ENCODE measurements around the gene CARS1.

The CARS1 gene

GRCh38 chr11:3093281-3094191, 36.3 kb upstream of the CARS1 start:
- no peak overlapping the region for H3K4me3 ChIP-seq (ENCODE audit: low read length)
- H3K27me3 ChIP-seq (ENCODE audit: insufficient read depth, low read length), result no peaks in the 10 kb centered on the region
- peaks cover 11% of the 10 kb centered on the region for H3K4me1 ChIP-seq (ENCODE audit: insufficient read depth, low read length)
- H3K9me3 ChIP-seq (ENCODE audit: low read length), result no peaks in the 10 kb centered on the region
- no peak overlapping the region for H2AFZ ChIP-seq (ENCODE audit: low read depth, low read length)
- no peaks in the 10 kb centered on the region for H3K36me3 ChIP-seq (ENCODE audit: insufficient read depth, low read length)

GRCh38 chr11:3092603-3093141, 35.4 kb upstream of the CARS1 start:
- no peaks in the 10 kb centered on the region for H3K27me3 ChIP-seq (ENCODE audit: insufficient read depth, low read length)
- H2AFZ ChIP-seq (ENCODE audit: low read depth, low read length), result no peak overlapping the region
- H3K4me3 ChIP-seq (ENCODE audit: low read length), result no peak overlapping the region
- H3K4me1 ChIP-seq (ENCODE audit: insufficient read depth, low read length), result peaks cover 11% of the 10 kb centered on the region
- H3K36me3 ChIP-seq (ENCODE audit: insufficient read depth, low read length), result no peaks in the 10 kb centered on the region
- H3K9me3 ChIP-seq (ENCODE audit: low read length), result no peaks in the 10 kb centered on the region

GRCh38 chr11:3091846-3092602, 34.8 kb upstream of the CARS1 start:
- Histone ChIP-seq H2AFZ (ENCODE audit: low read depth, low read length) (no peak overlapping the region), H3K4me3 (ENCODE audit: low read length) (no peak overlapping the region), H3K4me1 (ENCODE audit: insufficient read depth, low read length) (peaks cover 11% of the 10 kb centered on the region), H3K9me3 (ENCODE audit: low read length) (no peaks in the 10 kb centered on the region), H3K36me3 (ENCODE audit: insufficient read depth, low read length) (no peaks in the 10 kb centered on the region), H3K27me3 (ENCODE audit: insufficient read depth, low read length) (no peaks in the 10 kb centered on the region)

DNA sequence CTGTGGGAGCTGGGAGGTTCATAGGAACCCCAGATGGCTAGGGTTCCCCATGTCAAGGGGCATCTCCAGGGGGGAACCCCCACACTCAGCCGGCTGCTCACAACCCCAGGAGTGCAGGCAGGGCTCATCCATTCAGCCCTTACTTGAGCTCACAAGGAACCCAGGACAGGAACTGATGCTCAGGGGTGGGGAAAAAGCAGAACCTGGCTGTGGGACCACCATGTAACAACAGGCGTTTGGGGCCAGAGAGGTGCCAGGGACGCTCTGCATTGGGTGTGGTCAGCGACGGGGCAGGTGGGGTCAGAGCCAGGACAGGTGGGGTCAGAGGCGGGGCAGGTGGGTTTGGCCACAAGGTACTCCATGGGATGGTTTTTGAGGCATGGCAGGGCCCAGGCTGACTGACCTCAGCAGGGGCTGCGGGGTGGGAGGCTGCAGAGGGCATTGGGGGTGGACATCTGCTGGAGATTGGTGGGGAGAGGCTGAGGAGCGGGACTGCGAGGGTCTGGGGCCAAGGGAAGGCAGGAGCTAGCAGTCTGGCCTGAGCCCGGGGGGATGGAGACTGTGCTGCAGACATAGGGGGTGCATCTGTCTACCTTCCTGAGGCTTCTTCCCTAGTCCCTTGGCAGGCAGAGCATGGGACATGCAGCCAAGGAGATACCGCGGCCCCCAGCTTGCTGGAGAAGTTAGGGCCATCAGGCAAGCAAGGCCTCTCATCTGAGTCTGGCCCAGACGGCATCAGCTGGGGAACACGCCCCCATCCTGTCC, 34.0 kb upstream of the CARS1 start:
- no peak overlapping the region for H3K4me3 ChIP-seq (ENCODE audit: low read length)
- no peak overlapping the region for H2AFZ ChIP-seq (ENCODE audit: low read depth, low read length)
- H3K4me1 ChIP-seq (ENCODE audit: insufficient read depth, low read length), result peaks cover 11% of the 10 kb centered on the region

GRCh38 chr11:3090096-3090901, 33.1 kb upstream of the CARS1 start:
- Histone ChIP-seq H3K9me3 (ENCODE audit: low read length) (no peaks in the 10 kb centered on the region), H3K36me3 (ENCODE audit: insufficient read depth, low read length) (no peaks in the 10 kb centered on the region), H2AFZ (ENCODE audit: low read depth, low read length) (no peak overlapping the region), H3K4me1 (ENCODE audit: insufficient read depth, low read length) (peaks cover 2% of the 10 kb centered on the region), H3K4me3 (ENCODE audit: low read length) (no peak overlapping the region), H3K27me3 (ENCODE audit: insufficient read depth, low read length) (no peaks in the 10 kb centered on the region)

More for the DNA sequence above, 34.0 kb upstream of the CARS1 start:
- H3K9me3 ChIP-seq (ENCODE audit: low read length), result no peaks in the 10 kb centered on the region
- H3K36me3 ChIP-seq (ENCODE audit: insufficient read depth, low read length), result no peaks in the 10 kb centered on the region
- no peaks in the 10 kb centered on the region for H3K27me3 ChIP-seq (ENCODE audit: insufficient read depth, low read length)

DNA sequence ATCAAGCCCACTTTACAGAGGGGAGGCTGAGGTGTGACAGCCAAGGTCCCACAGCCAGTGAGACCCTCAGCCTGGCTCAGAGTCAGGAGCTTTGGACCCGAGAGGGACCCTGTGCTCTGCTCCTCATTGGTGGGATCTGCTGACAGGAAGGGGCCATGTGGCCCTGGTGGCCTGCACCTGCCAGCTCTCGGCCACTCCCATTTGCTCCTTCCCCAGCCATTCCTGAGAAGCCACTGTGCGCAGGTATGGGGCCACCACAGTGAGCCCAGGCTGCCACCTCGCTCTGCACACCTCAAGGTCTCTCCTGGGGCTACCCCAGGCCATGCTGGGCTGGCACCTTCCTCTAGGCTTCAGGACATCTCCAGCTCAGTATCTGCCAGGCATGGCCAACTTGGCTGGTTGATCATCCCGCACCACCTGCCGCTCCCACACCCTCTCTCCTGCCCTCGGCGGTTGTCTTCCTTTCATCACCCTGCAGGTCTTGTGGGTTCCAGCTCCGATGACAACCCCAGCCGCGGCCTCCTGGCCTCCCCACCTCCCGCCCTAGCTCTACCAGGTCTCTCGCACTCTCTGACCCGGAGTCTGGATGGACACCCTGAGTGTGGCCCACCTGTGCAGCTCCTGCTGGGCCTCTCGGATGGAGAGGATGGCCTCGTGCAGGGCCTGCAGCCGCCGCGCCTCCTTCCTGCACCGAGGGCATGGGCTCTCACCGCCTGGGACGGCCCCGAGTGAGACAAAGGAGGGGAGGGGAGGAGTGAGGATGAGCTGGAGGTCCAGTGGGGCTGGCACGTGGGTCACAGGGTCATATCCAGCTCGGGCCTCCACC, 32.2 kb upstream of the CARS1 start:
- H2AFZ ChIP-seq (ENCODE audit: low read depth, low read length), result no peak overlapping the region
- no peak overlapping the region for H3K4me3 ChIP-seq (ENCODE audit: low read length)
- H3K36me3 ChIP-seq (ENCODE audit: insufficient read depth, low read length), result no peaks in the 10 kb centered on the region
- H3K27me3 ChIP-seq (ENCODE audit: insufficient read depth, low read length), result no peaks in the 10 kb centered on the region
- H3K9me3 ChIP-seq (ENCODE audit: low read length), result no peaks in the 10 kb centered on the region
- no peaks in the 10 kb centered on the region for H3K4me1 ChIP-seq (ENCODE audit: insufficient read depth, low read length)

DNA sequence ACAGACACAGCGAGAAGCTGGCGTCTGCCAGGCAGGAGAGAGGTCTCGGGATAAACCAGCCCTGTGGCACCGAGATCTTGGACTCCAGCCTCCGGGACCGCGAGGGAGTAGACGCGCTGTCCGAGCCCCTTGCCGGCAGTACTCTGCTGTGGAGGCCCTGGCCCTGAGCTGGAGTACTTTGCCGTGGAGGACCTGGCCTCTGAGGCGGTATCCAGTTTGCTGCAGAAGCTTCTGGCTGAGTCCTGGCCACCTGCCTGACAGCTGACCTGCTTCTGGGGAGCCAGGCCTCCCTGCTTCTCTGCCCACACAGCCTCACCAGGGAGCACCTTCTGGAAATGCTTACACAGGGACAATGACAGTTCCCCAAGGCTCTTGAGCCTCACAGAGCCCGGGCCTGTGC, 31.6 kb upstream of the CARS1 start:
- H3K27me3 ChIP-seq (ENCODE audit: insufficient read depth, low read length), result no peaks in the 10 kb centered on the region
- H3K4me3 ChIP-seq (ENCODE audit: low read length), result no peak overlapping the region
- no peaks in the 10 kb centered on the region for H3K9me3 ChIP-seq (ENCODE audit: low read length)
- no peaks in the 10 kb centered on the region for H3K36me3 ChIP-seq (ENCODE audit: insufficient read depth, low read length)
- H3K4me1 ChIP-seq (ENCODE audit: insufficient read depth, low read length), result no peaks in the 10 kb centered on the region
- H2AFZ ChIP-seq (ENCODE audit: low read depth, low read length), result no peak overlapping the region

GRCh38 chr11:3087821-3088800, 30.9 kb upstream of the CARS1 start:
- Histone ChIP-seq H3K27me3 (ENCODE audit: insufficient read depth, low read length) (no peaks in the 10 kb centered on the region), H2AFZ (ENCODE audit: low read depth, low read length) (no peak overlapping the region), H3K9me3 (ENCODE audit: low read length) (no peaks in the 10 kb centered on the region), H3K4me3 (ENCODE audit: low read length) (no peak overlapping the region), H3K36me3 (ENCODE audit: insufficient read depth, low read length) (no peaks in the 10 kb centered on the region), H3K4me1 (ENCODE audit: insufficient read depth, low read length) (no peaks in the 10 kb centered on the region)

GRCh38 chr11:3087373-3087772, 30.1 kb upstream of the CARS1 start:
- Histone ChIP-seq H3K4me3 (ENCODE audit: low read length) (no peak overlapping the region), H3K27me3 (ENCODE audit: insufficient read depth, low read length) (no peaks in the 10 kb centered on the region), H3K36me3 (ENCODE audit: insufficient read depth, low read length) (no peaks in the 10 kb centered on the region), H2AFZ (ENCODE audit: low read depth, low read length) (no peak overlapping the region), H3K9me3 (ENCODE audit: low read length) (no peaks in the 10 kb centered on the region), H3K4me1 (ENCODE audit: insufficient read depth, low read length) (no peaks in the 10 kb centered on the region)

GRCh38 chr11:3086671-3087150, 29.5 kb upstream of the CARS1 start:
- Histone ChIP-seq H3K36me3 (ENCODE audit: insufficient read depth, low read length) (no peaks in the 10 kb centered on the region), H3K9me3 (ENCODE audit: low read length) (no peaks in the 10 kb centered on the region), H2AFZ (ENCODE audit: low read depth, low read length) (no peak overlapping the region)

DNA sequence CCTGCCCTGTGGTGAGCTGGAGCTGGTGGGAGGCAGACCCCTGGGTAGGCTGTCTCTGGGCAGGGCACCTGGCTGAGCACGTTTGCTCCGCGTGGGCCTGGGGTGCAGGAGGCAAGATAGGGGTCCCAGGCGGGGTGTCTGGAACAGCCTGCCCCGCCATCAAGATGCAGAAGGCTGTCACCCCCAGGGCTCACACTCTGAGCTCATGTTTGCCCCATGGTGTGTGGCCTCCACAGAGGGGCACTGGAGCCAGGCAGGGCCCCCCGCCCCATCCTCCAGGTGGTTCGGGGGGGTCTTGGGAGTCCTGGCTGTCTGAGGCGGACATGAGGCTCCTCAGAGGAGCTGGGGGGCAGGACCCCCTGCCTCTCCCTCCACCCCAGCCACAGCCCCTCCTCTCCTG, 28.9 kb upstream of the CARS1 start:
- H2AFZ ChIP-seq (ENCODE audit: low read depth, low read length), result no peak overlapping the region
- H3K9me3 ChIP-seq (ENCODE audit: low read length), result no peaks in the 10 kb centered on the region
- no peaks in the 10 kb centered on the region for H3K4me1 ChIP-seq (ENCODE audit: insufficient read depth, low read length)
- H3K4me3 ChIP-seq (ENCODE audit: low read length), result no peak overlapping the region
- H3K36me3 ChIP-seq (ENCODE audit: insufficient read depth, low read length), result no peaks in the 10 kb centered on the region
- no peaks in the 10 kb centered on the region for H3K27me3 ChIP-seq (ENCODE audit: insufficient read depth, low read length)

More at GRCh38 chr11:3086671-3087150, 29.5 kb upstream of the CARS1 start:
- Histone ChIP-seq H3K4me1 (ENCODE audit: insufficient read depth, low read length) (no peaks in the 10 kb centered on the region), H3K4me3 (ENCODE audit: low read length) (no peak overlapping the region), H3K27me3 (ENCODE audit: insufficient read depth, low read length) (no peaks in the 10 kb centered on the region)

Measured in neuron (in vitro differentiated cells).